Measurements from ENCODE around the gene TMED10.

Gene TMED10

DNA sequence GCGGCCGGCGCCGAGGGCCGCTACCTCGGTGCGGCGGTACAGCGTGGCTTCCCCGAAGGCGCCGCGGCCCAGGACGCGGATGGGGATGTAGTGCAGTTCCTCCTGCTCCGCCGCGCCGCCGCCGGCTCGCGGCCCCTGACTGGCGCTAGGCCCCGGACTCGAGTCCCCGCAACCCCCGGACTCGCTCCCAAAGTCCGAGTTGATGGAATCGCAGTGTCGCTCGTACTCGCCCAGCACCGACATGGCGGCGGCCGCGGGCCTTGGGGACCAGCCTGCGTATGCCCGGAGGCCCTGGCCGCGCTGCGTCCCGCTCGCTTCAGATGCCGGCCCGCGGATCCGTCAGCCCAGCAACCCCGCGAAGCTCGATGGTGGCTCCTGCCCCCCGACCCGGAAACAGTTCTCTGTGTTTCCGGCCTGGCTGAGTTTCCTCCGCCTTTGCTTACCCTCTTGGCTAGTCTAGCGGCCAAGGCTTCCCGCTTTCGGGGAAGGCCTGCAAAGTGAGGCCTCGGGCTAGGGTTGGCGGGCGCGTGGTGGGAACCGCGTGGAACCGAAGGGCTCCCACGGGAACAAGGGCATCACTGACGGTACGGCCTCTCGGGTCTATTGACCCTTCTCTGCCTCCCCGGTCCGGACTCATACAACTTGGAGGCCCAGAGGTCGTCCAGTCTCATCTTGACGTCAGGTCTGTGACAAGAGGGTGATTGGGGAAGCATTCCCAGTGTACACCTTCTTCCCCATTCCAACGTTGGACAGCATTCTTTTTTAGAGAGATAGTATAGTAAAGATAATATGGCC lies 49.5 kb downstream of the TMED10 start, which contains the start of gene NEK9:
NEK9 (minus strand) TSS at position 370 of the 795 bp plus-strand sequence; CDS start at position 243, 127 bp downstream.
- DNase-seq: peak; percentile 67 to 91 (median 83)

GRCh38 chr14:75126121-75126544 lies 50.3 kb downstream of the TMED10 start:
- DNase-seq: peak in 3 of 5 experiments; percentile 8 to 39 (median 23)

GRCh38 chr14:75125617-75126016 lies 50.8 kb downstream of the TMED10 start:
- no peak for DNase-seq

DNA sequence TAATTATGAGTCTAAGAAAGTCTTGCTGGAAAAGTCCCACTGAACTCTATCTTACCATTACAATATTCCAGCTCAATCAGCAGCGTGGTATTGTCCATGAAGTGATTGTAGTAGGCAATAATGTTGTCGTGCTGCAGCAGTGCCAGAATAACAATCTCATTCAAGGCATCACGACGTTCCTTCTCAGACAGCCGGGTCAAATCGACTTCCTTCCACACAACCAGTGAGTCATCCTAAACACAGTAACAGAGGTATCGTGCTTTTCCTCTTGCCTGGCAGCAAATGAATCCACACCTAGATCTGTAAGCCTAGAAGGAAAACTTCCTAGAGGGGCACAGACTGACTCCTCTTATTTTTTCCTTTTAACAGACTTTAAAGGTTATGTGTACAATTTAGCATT lies 52.4 kb downstream of the TMED10 start:
- DNase-seq: peak in 1 of 5 experiments; percentile 68

GRCh38 chr14:75121552-75121951 lies 54.9 kb downstream of the TMED10 start:
- no peak for DNase-seq

- no peak for DNase-seq
Measured at GRCh38 chr14:75120541-75121291, 55.7 kb downstream of the TMED10 start.

- no peak for DNase-seq
Measured at GRCh38 chr14:75119056-75119455, 57.4 kb downstream of the TMED10 start.

GRCh38 chr14:75113932-75114539 lies 62.4 kb downstream of the TMED10 start:
- DNase-seq: peak in 1 of 5 experiments; percentile 68

GRCh38 chr14:75109877-75110276 lies 66.5 kb downstream of the TMED10 start:
- no peak for DNase-seq

GRCh38 chr14:75107186-75107585 lies 69.2 kb downstream of the TMED10 start:
- DNase-seq: no peak

- no peak for DNase-seq
Measured at GRCh38 chr14:75101491-75101890, 74.9 kb downstream of the TMED10 start.

DNA sequence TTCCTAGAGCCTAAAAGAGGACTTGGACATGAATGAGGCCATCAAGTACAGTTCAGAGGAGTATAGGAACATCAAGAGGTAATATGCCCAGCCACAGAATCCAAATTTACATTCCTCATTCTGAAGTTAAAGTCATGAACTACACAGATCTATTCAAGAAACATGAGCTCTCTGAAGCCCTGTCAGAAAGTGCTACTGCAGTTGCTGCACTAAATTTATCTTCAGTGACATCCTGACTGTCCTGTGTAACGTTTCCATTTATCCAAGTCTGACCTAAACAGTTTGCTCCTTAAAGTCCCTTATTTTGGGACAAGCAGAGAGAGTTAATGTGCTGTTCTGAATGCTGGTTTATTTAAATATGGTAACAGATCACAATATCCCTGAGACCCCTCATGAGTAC lies 77.7 kb downstream of the TMED10 start:
- no peak for DNase-seq

- DNase-seq: no peak
Measured at GRCh38 chr14:75098212-75098611, 78.2 kb downstream of the TMED10 start.

DNA sequence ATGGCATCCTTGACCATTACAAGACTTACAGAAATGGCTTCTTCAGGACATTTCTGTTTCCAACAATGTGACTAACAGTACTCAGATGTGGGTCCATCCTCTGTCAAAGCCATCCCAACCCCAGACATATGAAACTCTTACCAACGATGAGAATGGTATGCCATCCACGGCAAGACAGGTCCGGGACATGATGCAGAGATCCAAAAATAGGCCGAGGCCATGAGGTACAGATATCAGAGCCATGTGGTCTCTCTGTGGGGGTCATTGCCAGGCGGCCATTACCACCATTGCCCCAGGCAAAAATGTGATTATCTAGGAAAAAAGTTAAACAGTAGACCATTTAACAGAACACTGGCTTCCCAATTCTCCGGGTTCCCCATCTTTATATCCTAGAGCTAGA lies 79.5 kb downstream of the TMED10 start:
- no peak for DNase-seq

DNA sequence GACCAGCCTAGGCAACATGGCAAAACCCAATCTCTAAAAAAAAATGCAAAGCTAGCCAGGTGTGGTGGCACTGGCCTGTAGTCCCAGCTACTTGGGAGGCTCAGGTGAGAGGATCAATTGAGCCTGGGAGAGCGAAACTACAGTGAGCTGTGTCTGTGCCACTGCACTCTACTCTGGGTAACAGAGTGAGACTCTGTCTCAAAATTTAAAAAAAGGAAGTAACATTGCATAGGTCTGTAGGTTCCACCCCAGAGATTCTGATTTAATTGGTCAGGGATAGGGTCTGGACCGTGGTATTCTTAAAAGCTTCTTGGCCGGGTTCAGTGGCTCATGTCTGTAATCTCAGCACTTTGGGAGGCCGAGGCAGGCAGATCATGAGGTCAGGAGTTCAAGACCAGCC lies 80.7 kb downstream of the TMED10 start:
- DNase-seq: no peak

- DNase-seq: no peak
Measured at GRCh38 chr14:75094896-75095295, 81.5 kb downstream of the TMED10 start.

DNA sequence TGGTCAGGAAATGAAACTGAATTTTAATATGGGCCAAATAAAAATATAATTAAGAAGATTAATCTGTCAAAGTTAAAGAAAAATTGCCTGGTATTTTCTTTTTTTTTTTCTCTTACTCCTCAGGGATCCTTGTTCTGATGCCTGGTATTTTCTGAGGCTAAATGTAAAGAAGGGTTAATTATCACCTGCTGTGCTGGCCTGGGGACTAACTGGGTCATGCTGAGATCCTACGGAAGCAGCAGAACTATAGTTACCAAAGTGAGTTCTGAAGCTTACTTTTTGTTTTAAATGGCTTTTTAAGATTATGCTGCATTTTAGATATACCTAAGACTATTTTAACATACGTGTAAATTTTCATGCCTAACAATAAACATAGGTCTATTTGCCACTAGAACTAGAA lies 83.7 kb downstream of the TMED10 start:
- no peak for DNase-seq

DNA sequence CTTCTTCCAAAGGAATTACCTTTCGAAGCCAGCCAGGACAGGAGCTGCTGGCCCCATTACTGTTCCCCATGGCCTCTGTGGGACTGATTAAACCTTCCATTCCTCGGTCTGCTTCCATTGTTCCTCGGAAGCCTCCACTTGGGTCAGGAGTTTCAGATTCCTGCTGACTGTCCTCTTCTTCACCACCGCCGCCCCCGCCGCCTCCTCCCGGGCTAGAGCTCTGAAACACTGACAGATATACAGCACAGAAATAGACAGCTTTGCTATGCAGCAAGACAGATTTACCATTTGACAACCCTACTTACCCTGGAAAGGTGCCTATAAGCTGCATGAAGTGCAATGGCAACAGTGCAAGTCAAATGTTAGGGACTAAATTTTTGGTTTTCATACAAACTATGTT lies 85.2 kb downstream of the TMED10 start:
- no peak for DNase-seq

- DNase-seq: no peak
Measured at GRCh38 chr14:75090353-75090752, 86.1 kb downstream of the TMED10 start.

- DNase-seq: peak in 2 of 5 experiments; percentile 15 to 49
Measured at GRCh38 chr14:75088566-75089373, 87.6 kb downstream of the TMED10 start.

GRCh38 chr14:75088153-75088552 lies 88.3 kb downstream of the TMED10 start:
- DNase-seq: no peak

- no peak for DNase-seq
Measured at GRCh38 chr14:75084513-75084912, 91.9 kb downstream of the TMED10 start.

- DNase-seq: no peak
Measured at GRCh38 chr14:75083271-75083670, 93.1 kb downstream of the TMED10 start.
